Sigmoid colon (tissue), 4 donors: ENCODE measurements around the gene CCDC146.

ENCODE experiments used
- EP300 ChIP-seq, 4 donors: sonication (generic); formaldehyde crosslinking; IDR thresholded peaks; one replicate each; pipeline ENCODE4 v1.6.1; 2017; ENCODE audit warnings: antibody characterized with exemption in 4 of 4
- POLR2A ChIP-seq, 2 donors: fragments of 450-650 bp; IDR thresholded peaks; one replicate each; pipeline ENCODE4 v1.6.1; 2016; ENCODE audit warnings: antibody characterized with exemption in 2 of 2, mild to moderate bottlenecking in 2 of 2, moderate library complexity in 2 of 2
- POLR2AphosphoS5 ChIP-seq, 4 donors: sonication (generic); formaldehyde crosslinking; IDR thresholded peaks; one replicate each; pipeline ENCODE4 v1.6.1; 2017; ENCODE audit warnings: antibody characterized with exemption in 4 of 4
- TF ChIP-seq, protein P1 (sequence below), 4 experiments: fragments of 450-650 bp in 3 of 4; fragments of 200-600 bp in 1 of 4; IDR thresholded peaks; one replicate each; pipeline ENCODE4 v1.5.1; 2016 to 2019; ENCODE audit warnings: antibody characterized with exemption in 4 of 4, mild to moderate bottlenecking in 3 of 4, moderate library complexity in 2 of 4

DNA sequence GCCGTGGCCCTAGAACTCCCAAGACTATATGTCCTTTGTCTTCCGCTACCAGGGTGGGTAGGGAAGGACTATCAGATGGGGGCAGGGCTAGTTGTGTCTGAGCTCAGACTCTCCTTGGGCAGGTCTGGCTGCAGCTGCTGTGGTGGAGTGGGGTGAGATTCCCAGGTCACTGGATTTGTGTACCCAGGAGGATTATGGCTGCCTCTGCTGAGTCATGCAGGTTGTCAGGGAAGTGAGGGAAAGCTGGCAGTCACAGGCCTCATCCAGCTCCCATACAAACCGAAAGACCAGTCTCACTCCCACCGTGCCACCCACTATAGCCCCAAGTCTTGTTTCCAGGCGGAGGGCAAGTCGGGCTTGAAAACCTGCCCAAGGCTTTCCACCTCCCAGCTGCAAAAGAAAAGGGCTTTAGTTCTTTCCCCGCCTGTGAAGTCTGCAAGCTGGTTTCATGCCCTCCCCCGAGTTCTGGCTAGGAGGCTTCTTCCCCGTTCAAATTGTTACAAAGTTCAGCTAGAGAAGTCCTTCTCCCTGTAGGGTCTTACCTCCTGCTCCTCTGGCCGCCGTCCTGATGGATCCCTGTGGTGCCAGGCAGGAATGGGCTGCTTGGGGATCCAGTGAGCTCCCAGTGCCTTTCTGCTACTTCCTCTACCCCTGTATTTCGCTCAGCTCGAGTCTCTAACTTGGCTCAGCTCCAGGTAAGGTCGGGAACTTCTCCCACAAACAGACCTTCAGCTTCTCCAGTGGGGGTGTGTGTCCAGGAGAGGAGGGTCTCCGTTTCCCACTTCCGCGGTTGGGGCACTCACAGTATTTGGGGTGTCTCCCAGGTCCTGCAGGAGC lies 184.0 kb downstream of the CCDC146 start:
- TF ChIP-seq POLR2AphosphoS5 (IDR thresholded peaks at IDR 0.05), result no peak
- TF ChIP-seq, protein P1, sequence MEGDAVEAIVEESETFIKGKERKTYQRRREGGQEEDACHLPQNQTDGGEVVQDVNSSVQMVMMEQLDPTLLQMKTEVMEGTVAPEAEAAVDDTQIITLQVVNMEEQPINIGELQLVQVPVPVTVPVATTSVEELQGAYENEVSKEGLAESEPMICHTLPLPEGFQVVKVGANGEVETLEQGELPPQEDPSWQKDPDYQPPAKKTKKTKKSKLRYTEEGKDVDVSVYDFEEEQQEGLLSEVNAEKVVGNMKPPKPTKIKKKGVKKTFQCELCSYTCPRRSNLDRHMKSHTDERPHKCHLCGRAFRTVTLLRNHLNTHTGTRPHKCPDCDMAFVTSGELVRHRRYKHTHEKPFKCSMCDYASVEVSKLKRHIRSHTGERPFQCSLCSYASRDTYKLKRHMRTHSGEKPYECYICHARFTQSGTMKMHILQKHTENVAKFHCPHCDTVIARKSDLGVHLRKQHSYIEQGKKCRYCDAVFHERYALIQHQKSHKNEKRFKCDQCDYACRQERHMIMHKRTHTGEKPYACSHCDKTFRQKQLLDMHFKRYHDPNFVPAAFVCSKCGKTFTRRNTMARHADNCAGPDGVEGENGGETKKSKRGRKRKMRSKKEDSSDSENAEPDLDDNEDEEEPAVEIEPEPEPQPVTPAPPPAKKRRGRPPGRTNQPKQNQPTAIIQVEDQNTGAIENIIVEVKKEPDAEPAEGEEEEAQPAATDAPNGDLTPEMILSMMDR (IDR thresholded peaks at IDR 0.05), result no peak
- no peak for TF ChIP-seq POLR2A (IDR thresholded peaks at IDR 0.05)
- TF ChIP-seq EP300 (IDR thresholded peaks at IDR 0.05), result no peak
